ENCODE data around the gene NUDT16L1. TPM values are rescaled to one million over a fixed set of nuclear protein-coding genes. Genes with fewer than 3 reads are reported as not detected.
A peak's percentile ranks its signal among the peaks of the same experiment; 100 is the strongest.

Gene NUDT16L1
- total RNA-seq, 1 donor from 2014 or later, result 31.2 TPM

- no peak for DNase-seq (ENCODE audit: low read depth in 2 of 2)
Observed at GRCh38 chr16:4682084-4682591, 11.2 kb upstream of the NUDT16L1 start.

GRCh38 chr16:4682616-4683254, 10.6 kb upstream of the NUDT16L1 start:
- peak; percentile 43 to 54 for DNase-seq (ENCODE audit: low read depth in 2 of 2)

- no peak for DNase-seq (ENCODE audit: low read depth in 2 of 2)
Observed at GRCh38 chr16:4683255-4684057, 9.9 kb upstream of the NUDT16L1 start.

GRCh38 chr16:4684058-4684715, 9.2 kb upstream of the NUDT16L1 start:
- DNase-seq (ENCODE audit: low read depth in 2 of 2), result no peak

GRCh38 chr16:4684763-4685162, 8.6 kb upstream of the NUDT16L1 start:
- no peak for DNase-seq (ENCODE audit: low read depth in 2 of 2)

GRCh38 chr16:4685292-4685691, 8.1 kb upstream of the NUDT16L1 start:
- DNase-seq (ENCODE audit: low read depth in 2 of 2), result no peak

GRCh38 chr16:4685776-4686496, 7.4 kb upstream of the NUDT16L1 start:
- DNase-seq (ENCODE audit: low read depth in 2 of 2), result no peak

- no peak for DNase-seq (ENCODE audit: low read depth in 2 of 2)
Observed at GRCh38 chr16:4686497-4687210, 6.7 kb upstream of the NUDT16L1 start.

- no peak for DNase-seq (ENCODE audit: low read depth in 2 of 2)
Observed at GRCh38 chr16:4687416-4687815, 5.9 kb upstream of the NUDT16L1 start.

GRCh38 chr16:4687946-4688673, 5.3 kb upstream of the NUDT16L1 start:
- DNase-seq (ENCODE audit: low read depth in 2 of 2), result no peak

GRCh38 chr16:4688674-4689045, 4.7 kb upstream of the NUDT16L1 start:
- DNase-seq (ENCODE audit: low read depth in 2 of 2), result no peak

GRCh38 chr16:4689091-4689671, 4.2 kb upstream of the NUDT16L1 start:
- no peak for DNase-seq (ENCODE audit: low read depth in 2 of 2)

- no peak for DNase-seq (ENCODE audit: low read depth in 2 of 2)
Observed at GRCh38 chr16:4689864-4690704, 3.3 kb upstream of the NUDT16L1 start.

- DNase-seq (ENCODE audit: low read depth in 2 of 2), result peak in 1 of 2 donors; percentile 60
Observed at GRCh38 chr16:4690946-4691665, 2.3 kb upstream of the NUDT16L1 start.

GRCh38 chr16:4691666-4692412, 1.5 kb upstream of the NUDT16L1 start:
- no peak for DNase-seq (ENCODE audit: low read depth in 2 of 2)

- no peak for DNase-seq (ENCODE audit: low read depth in 2 of 2)
Observed at GRCh38 chr16:4692460-4693295, 684 bp upstream of the NUDT16L1 start.

All from lung microvascular endothelial cell (primary cell).